ENCODE measurements around the gene ISG15. TPM values are rescaled to one million over a fixed set of nuclear protein-coding genes. Genes with fewer than 3 reads are reported as not detected.
"Not testable (repeated sequence)": the region's sequence is repeated elsewhere in the genome, so short reads cannot be mapped to it uniquely, and the experiment has no call there.

The ISG15 gene
- total RNA-seq, 2 experiments from 2014 or later, result 30.5 to 51.7 TPM

GRCh38 chr1:1004780-1005697, 8.3 kb upstream of the ISG15 start:
- Mint-ChIP-seq H3K9me3 (ENCODE audit: low read depth) (no peaks in the 10 kb centered on the region), H3K4me3 (no peak overlapping the region), H3K27me3 (peaks cover 21% of the 10 kb centered on the region), H3K4me1 (peaks cover 15% of the 10 kb centered on the region), H3K36me3 (ENCODE audit: low read depth) (peaks cover 1% of the 10 kb centered on the region), H3K27ac (no peak overlapping the region)
- CTCF ChIA-PET, result interaction anchor here (0.9 kb wide), 1 partner anchor 21 kb away, joined by 4 read pairs; no protein-coding TSS in a partner anchor
- no peak for ATAC-seq
- intact Hi-C loops (cut with DNase I, micrococcal nuclease), result no loop called here
- DNase-seq, result no peak
- POLR2A ChIA-PET, result no interaction called here

GRCh38 chr1:1005774-1006304, 7.5 kb upstream of the ISG15 start:
- Mint-ChIP-seq H3K27me3 (peaks cover 19% of the 10 kb centered on the region), H3K9me3 (ENCODE audit: low read depth) (no peaks in the 10 kb centered on the region), H3K4me1 (peaks cover 12% of the 10 kb centered on the region), H3K4me3 (no peak overlapping the region), H3K36me3 (ENCODE audit: low read depth) (no peaks in the 10 kb centered on the region), H3K27ac (no peak overlapping the region)
- no peak for DNase-seq
- ChIA-PET POLR2A (no interaction called here), CTCF (interaction anchor here (0.9 to 1.3 kb wide), 3 partner anchors 13 to 42 kb away, joined by 4 to 5 read pairs (median 4); no protein-coding TSS in a partner anchor)
- intact Hi-C loops (cut with DNase I, micrococcal nuclease), result no loop called here
- no peak for ATAC-seq

DNA sequence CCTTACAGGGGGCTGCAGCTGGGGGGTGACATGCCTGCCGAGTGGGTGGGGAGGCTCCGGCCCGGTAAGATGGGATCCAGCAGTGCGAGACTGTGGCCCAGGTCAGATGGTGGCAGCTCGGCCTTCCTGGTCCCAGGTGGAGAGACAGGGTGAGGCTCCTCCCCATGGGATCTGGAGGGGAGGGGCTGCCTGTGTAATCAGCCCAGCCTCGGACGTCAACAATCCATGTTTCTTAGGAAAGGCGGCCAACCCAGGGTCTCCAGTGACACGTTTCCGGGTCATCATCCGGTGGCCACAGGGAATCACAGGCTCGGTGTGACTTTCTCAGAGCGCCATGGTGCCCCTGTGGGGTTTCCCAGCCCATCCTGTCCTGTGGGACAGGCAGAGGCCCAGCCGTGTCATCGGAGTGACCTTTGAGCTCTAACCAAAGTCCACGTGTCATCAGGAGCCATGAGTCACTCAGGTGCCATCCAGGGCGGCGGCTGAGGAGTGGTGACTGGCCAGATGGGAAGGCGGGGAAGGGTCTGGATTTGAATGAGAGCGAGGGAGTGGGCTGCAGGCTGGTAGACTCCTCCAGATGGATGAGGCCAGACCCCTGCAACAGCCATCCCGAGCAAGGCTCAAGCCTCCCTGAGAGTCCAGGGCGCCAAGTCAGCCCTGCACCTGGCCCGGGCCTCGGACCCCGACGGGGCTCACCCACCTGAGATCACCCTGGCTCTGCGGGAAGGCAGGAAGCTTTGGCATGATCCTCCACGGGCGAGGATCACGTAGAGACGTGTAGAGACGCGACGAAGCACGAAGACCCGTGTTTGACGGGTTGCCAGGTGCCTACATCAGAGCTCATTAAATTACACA, 6.8 kb upstream of the ISG15 start:
- no peak overlapping the region for H3K27ac Mint-ChIP-seq
- ATAC-seq (no peak), DNase-seq (no peak)
- ChIA-PET POLR2A (no interaction called here), CTCF (interaction anchor here (0.6 to 1.3 kb wide), 4 partner anchors 13 to 94 kb away, joined by 3 to 5 read pairs (median 4); no protein-coding TSS in a partner anchor)
- peaks cover 12% of the 10 kb centered on the region for H3K4me1 Mint-ChIP-seq
- no peak overlapping the region for H3K4me3 Mint-ChIP-seq
- peaks cover 19% of the 10 kb centered on the region for H3K27me3 Mint-ChIP-seq
- H3K36me3 Mint-ChIP-seq (ENCODE audit: low read depth), result no peaks in the 10 kb centered on the region
- intact Hi-C loops (cut with DNase I, micrococcal nuclease), result no loop called here
- H3K9me3 Mint-ChIP-seq (ENCODE audit: low read depth), result no peaks in the 10 kb centered on the region

DNA sequence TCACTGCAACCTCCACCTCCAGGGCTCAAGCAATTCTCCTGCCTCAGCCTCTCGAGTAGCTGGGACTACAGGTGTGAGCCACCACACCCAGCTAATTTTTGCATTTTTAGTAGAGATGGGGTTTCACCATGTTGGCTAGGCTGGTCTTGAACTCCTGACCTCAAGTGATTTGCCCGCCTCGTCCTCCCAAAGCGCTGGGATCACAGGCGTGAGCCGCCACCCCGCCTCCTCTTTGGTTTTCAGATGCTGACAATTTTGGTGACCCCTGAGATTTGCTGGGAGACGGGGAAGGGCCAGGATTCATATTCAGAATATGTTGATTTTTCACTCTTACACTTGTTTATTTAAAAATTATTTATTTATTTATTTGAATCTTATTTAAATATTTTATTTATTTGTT, 3.2 kb upstream of the ISG15 start:
- DNase-seq; H3K4me3 Mint-ChIP-seq; H3K27ac Mint-ChIP-seq; ATAC-seq; H3K9me3 Mint-ChIP-seq (ENCODE audit: low read depth); H3K27me3 Mint-ChIP-seq; H3K36me3 Mint-ChIP-seq (ENCODE audit: low read depth); POLR2A ChIA-PET; intact Hi-C loops (cut with DNase I, micrococcal nuclease): not testable (repeated sequence)
- peaks cover 24% of the 10 kb centered on the region for H3K4me1 Mint-ChIP-seq
- CTCF ChIA-PET, result interaction anchor here (1.5 kb wide), 1 partner anchor 26 kb away, joined by 3 read pairs; no protein-coding TSS in a partner anchor

GRCh38 chr1:1011396-1011949, 1.8 kb upstream of the ISG15 start:
- ChIA-PET POLR2A (no interaction called here), CTCF (interaction anchor here (0.9 to 1.5 kb wide), 2 partner anchors 9 to 27 kb away, joined by 3 read pairs; no protein-coding TSS in a partner anchor)
- no peak for DNase-seq
- no peaks in the 10 kb centered on the region for H3K9me3 Mint-ChIP-seq (ENCODE audit: low read depth)
- H3K4me3 Mint-ChIP-seq, result no peak overlapping the region
- H3K27ac Mint-ChIP-seq, result no peak overlapping the region
- peaks cover 21% of the 10 kb centered on the region for H3K4me1 Mint-ChIP-seq
- no peak for ATAC-seq
- no peaks in the 10 kb centered on the region for H3K36me3 Mint-ChIP-seq (ENCODE audit: low read depth)
- intact Hi-C loops (cut with DNase I, micrococcal nuclease), result no loop called here
- peaks cover 2% of the 10 kb centered on the region for H3K27me3 Mint-ChIP-seq

DNA sequence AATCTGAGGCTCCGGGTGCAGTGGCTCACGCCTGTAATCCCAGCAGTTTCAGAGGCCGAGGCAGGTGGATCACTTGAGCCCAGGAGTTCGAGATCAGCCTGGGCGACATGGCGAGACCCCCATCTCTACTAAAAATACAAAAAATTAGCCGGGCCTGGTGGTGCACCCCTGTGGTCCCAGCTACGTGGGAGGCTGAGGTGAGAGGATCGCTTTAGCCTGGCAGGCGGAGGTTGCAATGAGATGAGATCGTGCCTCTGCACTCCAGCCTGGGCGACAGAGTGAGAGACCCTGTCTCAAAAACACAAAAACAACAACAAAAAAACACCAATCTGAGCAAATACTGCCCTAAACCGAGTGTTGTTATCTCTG, 577 bp upstream of the ISG15 start:
- intact Hi-C loops (cut with DNase I, micrococcal nuclease), result loop anchor here in 1 of 2 experiments (1.0 to 2.0 kb wide), 3 partner anchors 12 to 52 kb away; partner anchors contain the start of gene HES4
- peaks cover 27% of the 10 kb centered on the region for H3K4me1 Mint-ChIP-seq
- H3K27ac Mint-ChIP-seq, result peak overlapping the region; percentile 80
- ATAC-seq; H3K36me3 Mint-ChIP-seq (ENCODE audit: low read depth); H3K27me3 Mint-ChIP-seq; DNase-seq; POLR2A ChIA-PET; H3K9me3 Mint-ChIP-seq (ENCODE audit: low read depth): not testable (repeated sequence)
- peak overlapping the region; percentile 74 for H3K4me3 Mint-ChIP-seq
- CTCF ChIA-PET, result interaction anchor here (2.2 kb wide), 1 partner anchor 10 kb away, joined by 14 read pairs; no protein-coding TSS in a partner anchor

GRCh38 chr1:1013922-1014648, 788 bp downstream of the ISG15 start:
- POLR2A ChIA-PET, result no interaction called here
- H3K4me3 Mint-ChIP-seq, result peak overlapping the region; percentile 74
- ATAC-seq, result no peak
- peaks cover 1% of the 10 kb centered on the region for H3K27me3 Mint-ChIP-seq
- no peaks in the 10 kb centered on the region for H3K9me3 Mint-ChIP-seq (ENCODE audit: low read depth)
- H3K27ac Mint-ChIP-seq, result peak overlapping the region; percentile 80
- CTCF ChIA-PET, result interaction anchor here (0.6 to 2.2 kb wide), 6 partner anchors 12 to 108 kb away, joined by 3 to 14 read pairs (median 4); partner anchors contain the start of gene PLEKHN1
- intact Hi-C loops (cut with DNase I, micrococcal nuclease), result loop anchor here in 1 of 2 experiments (1.0 to 2.0 kb wide), 3 partner anchors 14 to 50 kb away; partner anchors contain the start of gene HES4
- H3K4me1 Mint-ChIP-seq, result peaks cover 28% of the 10 kb centered on the region
- DNase-seq, result no peak
- no peaks in the 10 kb centered on the region for H3K36me3 Mint-ChIP-seq (ENCODE audit: low read depth)

- Mint-ChIP-seq H3K27me3 (no peaks in the 10 kb centered on the region), H3K4me1 (peaks cover 28% of the 10 kb centered on the region), H3K36me3 (ENCODE audit: low read depth) (no peaks in the 10 kb centered on the region), H3K27ac (peak overlapping the region; percentile 80), H3K9me3 (ENCODE audit: low read depth) (no peaks in the 10 kb centered on the region), H3K4me3 (peak overlapping the region; percentile 74)
- CTCF ChIA-PET, result interaction anchor here (0.8 to 2.2 kb wide), 6 partner anchors 13 to 49 kb away, joined by 3 to 14 read pairs (median 4); no protein-coding TSS in a partner anchor
- intact Hi-C loops (cut with DNase I, micrococcal nuclease), result loop anchor here in 1 of 2 experiments (5.0 kb wide), 1 partner anchor 33 kb away; the partner anchor contains the start of gene PERM1
- no peak for DNase-seq
- ATAC-seq, result no peak
- POLR2A ChIA-PET, result no interaction called here
Observed at GRCh38 chr1:1014799-1015681, 1.7 kb downstream of the ISG15 start.

DNA sequence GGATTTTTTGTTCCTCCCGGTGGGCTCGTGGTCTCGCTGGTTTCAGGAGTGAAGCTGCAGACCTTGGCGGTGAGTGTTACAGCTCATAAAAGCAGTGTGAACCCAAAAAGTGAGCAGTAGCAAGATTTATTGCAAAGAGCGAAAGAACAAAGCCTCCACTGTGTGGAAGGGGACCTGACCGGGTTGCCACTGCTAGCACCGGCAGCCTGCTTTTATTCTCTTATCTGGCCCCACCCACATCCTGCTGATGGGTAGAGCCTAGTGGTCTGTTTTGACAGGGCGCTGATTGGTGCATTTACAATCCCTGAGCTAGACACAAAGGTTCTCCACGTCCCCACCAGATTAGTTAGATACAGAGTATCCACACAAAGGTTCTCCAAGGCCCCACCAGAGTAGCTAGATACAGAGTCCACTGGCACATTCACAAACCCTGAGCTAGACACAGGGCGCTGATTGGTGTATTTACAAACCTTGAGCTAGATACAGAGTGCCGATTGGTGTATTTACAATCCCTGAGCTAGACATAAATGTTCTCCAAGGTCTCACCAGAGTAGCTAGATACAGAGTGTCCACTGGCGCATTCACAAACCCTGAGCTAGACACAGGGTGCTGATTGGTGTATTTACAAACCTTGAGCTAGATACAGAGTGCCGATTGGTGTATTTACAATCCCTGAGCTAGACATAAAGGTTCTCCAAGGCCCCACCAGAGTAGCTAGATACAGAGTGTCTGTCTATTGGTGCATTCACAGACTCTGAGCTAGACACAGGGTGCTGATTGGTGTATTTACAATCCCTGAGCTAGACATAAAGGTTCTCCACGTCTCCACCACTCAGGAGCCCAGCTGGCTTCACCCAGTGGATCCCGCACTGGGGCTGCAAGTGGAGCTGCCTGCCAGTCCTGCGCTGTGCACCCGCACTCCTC, 4.4 kb downstream of the ISG15 start:
- intact Hi-C loops (cut with DNase I, micrococcal nuclease), result loop anchor here in 1 of 2 experiments (2.0 to 5.0 kb wide), 2 partner anchors 35 to 183 kb away; partner anchors contain the start of gene PERM1
- H3K4me3 Mint-ChIP-seq; H3K27ac Mint-ChIP-seq; ATAC-seq; H3K27me3 Mint-ChIP-seq; DNase-seq; H3K36me3 Mint-ChIP-seq (ENCODE audit: low read depth); H3K9me3 Mint-ChIP-seq (ENCODE audit: low read depth): not testable (repeated sequence)
- CTCF ChIA-PET, result interaction anchor here (1.5 to 2.1 kb wide), 2 partner anchors 15 to 77 kb away, joined by 5 to 20 read pairs; no protein-coding TSS in a partner anchor
- H3K4me1 Mint-ChIP-seq, result peaks cover 32% of the 10 kb centered on the region
- POLR2A ChIA-PET, result interaction anchor here (0.8 kb wide), 1 partner anchor 16 kb away, joined by 3 read pairs; no protein-coding TSS in a partner anchor

All from activated CD4-positive, alpha-beta T cell treated with anti-CD3 and anti-CD28 coated beads for 36 hours (primary cell).